GM12874 (cell line): ENCODE data around the gene FADD.

Source experiments
- CTCF ChIP-seq: IDR thresholded peaks from 2 replicates; pipeline ENCODE4 v1.5.1; 2011; ENCODE audit warnings: low read depth, mild to moderate bottlenecking, control low read depth, low read length, moderate library complexity; ENCODE audit not compliant: insufficient read depth

FADD gene

GRCh38 chr11:70202920-70203750 is at the start of gene FADD:
Gene FADD (plus strand): TSS chr11:70203296. CDS start chr11:70203460, 164 bp downstream.
- no peak for TF ChIP-seq CTCF

- TF ChIP-seq CTCF, result no peak
Observed at GRCh38 chr11:70155386-70155785, 47.7 kb upstream of the FADD start.

GRCh38 chr11:70156291-70157037 is 46.6 kb upstream of the FADD start:
- no peak for TF ChIP-seq CTCF

- 0 out of 2 replicates have a peak, but pooled peaks have one; percentile 5 for TF ChIP-seq CTCF
Observed at GRCh38 chr11:70158201-70158600, 44.9 kb upstream of the FADD start.

- TF ChIP-seq CTCF, result no peak
Observed at GRCh38 chr11:70158757-70159389, 44.2 kb upstream of the FADD start.

- TF ChIP-seq CTCF, result no peak
Observed at GRCh38 chr11:70159627-70160570, 43.2 kb upstream of the FADD start.
